Common myeloid progenitor, CD34-positive (primary cell): Measurements from ENCODE around the gene EPB41L4B.

Source experiments
- CTCF ChIA-PET: fragments of 350-600 bp; sonication (Branson Sonifier 250); formaldehyde crosslinking; loops from one replicate; lab custom pipeline; 2021; ENCODE audit warnings: antibody characterized with exemption; lab: Charles Lee
- POLR2A ChIA-PET: fragments of 350-600 bp; sonication (Branson Sonifier 250); formaldehyde crosslinking; loops from one replicate; lab custom pipeline; 2021; ENCODE audit warnings: antibody characterized with exemption; lab: Charles Lee
- DNase-seq, 3 donors: peaks; one replicate each; pipeline versions ENCODE4 v3.0.0 to v3.0.0-alpha.2; 2013
- H3K27ac ChIP-seq, 2 experiments: 1 replicate in 1 of 2; 2 replicates in 1 of 2; pipeline ENCODE4 v1.7.0; 2013; ENCODE audit warnings: inconsistent platforms in 2 of 2, low read length in 2 of 2, mild to moderate bottlenecking in 2 of 2, low read depth in 1 of 2, moderate library complexity in 1 of 2; ENCODE audit not compliant: severe bottlenecking in 2 of 2, insufficient read depth in 1 of 2, poor library complexity in 1 of 2
- H3K27me3 ChIP-seq, 5 experiments: replicated peaks in 2 of 5; 1 replicate in 3 of 5; 2 replicates in 2 of 5; pipeline versions ENCODE4 v1.6.1 to v1.7.0; 2013; ENCODE audit warnings: low read length in 4 of 5, mild to moderate bottlenecking in 2 of 5, moderate library complexity in 2 of 5, inconsistent platforms in 1 of 5; ENCODE audit not compliant: insufficient read depth in 5 of 5, control insufficient read depth in 4 of 5
- H3K36me3 ChIP-seq, 4 experiments: 1 replicate in 2 of 4; 2 replicates in 2 of 4; pipeline versions ENCODE4 v1.6.1 to v1.7.0; 2013; ENCODE audit warnings: low read length in 3 of 4, control low read depth in 1 of 4, mild to moderate bottlenecking in 1 of 4; ENCODE audit not compliant: control insufficient read depth in 4 of 4, insufficient read depth in 4 of 4
- H3K4me1 ChIP-seq, 4 experiments: 1 replicate in 3 of 4; 2 replicates in 1 of 4; pipeline versions ENCODE4 v1.6.1 to v1.7.1; 2013; ENCODE audit warnings: low read length in 3 of 4, mild to moderate bottlenecking in 3 of 4, control low read depth in 1 of 4, inconsistent platforms in 1 of 4, moderate library complexity in 1 of 4; ENCODE audit not compliant: control insufficient read depth in 4 of 4, insufficient read depth in 4 of 4; ENCODE audit errors: control extremely low read depth in 1 of 4
- H3K4me3 ChIP-seq, 7 experiments: 1 replicate in 4 of 7; 2 replicates in 3 of 7; pipeline versions ENCODE4 v1.5.1 to v1.7.0; 2013; ENCODE audit warnings: mild to moderate bottlenecking in 7 of 7, low read length in 6 of 7, moderate library complexity in 6 of 7, inconsistent platforms in 2 of 7, low read depth in 2 of 7, control low read depth in 1 of 7; ENCODE audit not compliant: insufficient read depth in 4 of 7, control insufficient read depth in 1 of 7; ENCODE audit errors: extremely low read depth in 1 of 7
- H3K9me3 ChIP-seq, 5 experiments: 1 replicate in 4 of 5; 2 replicates in 1 of 5; pipeline versions ENCODE4 v1.6.1 to v1.7.1; 2013; ENCODE audit warnings: low read length in 4 of 5, mild to moderate bottlenecking in 2 of 5, inconsistent platforms in 1 of 5, low read depth in 1 of 5, moderate library complexity in 1 of 5; ENCODE audit not compliant: control insufficient read depth in 4 of 5, insufficient read depth in 2 of 5; ENCODE audit errors: control extremely low read depth in 1 of 5
- WGBS: methylation state at CpG from one replicate; pipeline ENCODE4 v1.1.5; 2013; ENCODE audit not compliant: insufficient coverage; 5-methylcytosine and 5-hydroxymethylcytosine counted together

The EPB41L4B gene

DNA sequence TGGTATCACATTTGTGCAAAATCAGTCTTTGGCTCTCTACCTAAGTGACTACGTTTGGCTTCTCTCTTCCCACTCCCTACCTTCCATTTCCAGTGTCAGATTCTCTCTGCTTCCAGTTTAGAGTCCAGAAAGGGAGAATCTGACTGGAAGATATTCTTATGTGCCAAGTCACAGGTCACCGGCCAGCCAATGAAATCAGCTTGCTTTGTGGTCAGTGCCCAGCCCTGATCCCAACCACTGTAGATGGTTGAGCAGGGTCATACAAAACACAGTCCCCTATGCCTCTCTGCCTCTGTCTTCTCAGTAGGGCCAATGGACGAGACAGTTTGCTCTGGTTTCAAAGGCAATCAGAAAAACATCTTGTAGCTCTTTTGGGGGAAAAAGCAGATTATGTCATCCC lies 15.6 kb upstream of the EPB41L4B start:
- H3K27me3 ChIP-seq = peaks cover 0 to 32% (median 11%) of the 10 kb centered on the region in 5 experiments
- POLR2A ChIA-PET = no interaction called here
- 89% methylated on average over 3 of the region's 3 CpGs for WGBS
- CTCF ChIA-PET = interaction anchor here (1.5 kb wide), 1 partner anchor 15 kb away, joined by 3 read pairs; no protein-coding TSS in a partner anchor
- no peak overlapping the region for H3K4me3 ChIP-seq
- DNase-seq = no peak
- no peaks in the 10 kb centered on the region for H3K9me3 ChIP-seq
- H3K36me3 ChIP-seq = no peaks in the 10 kb centered on the region
- H3K27ac ChIP-seq = no peak overlapping the region
- H3K4me1 ChIP-seq = peaks cover 0 to 2% (median 0%) of the 10 kb centered on the region in 4 experiments

DNA sequence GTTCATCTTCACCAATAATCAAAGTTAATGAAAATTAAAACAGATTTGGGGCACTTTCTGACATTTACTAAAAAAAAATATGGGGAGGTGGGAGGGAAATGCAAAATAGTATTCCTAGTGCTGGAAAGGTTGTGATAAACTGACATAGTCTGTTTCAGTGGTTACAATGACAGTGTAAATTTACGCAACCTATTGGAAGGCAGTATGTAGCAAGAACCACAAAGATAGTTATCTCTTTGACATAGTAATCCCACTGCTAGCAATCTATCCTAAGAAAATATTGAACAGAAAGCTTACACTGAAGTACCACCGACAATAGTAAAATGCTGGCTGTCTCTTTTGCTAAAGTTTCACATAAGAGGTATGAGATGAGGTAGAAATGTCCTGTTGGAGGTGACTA lies 15.1 kb upstream of the EPB41L4B start:
- H3K4me3 ChIP-seq = no peak overlapping the region
- POLR2A ChIA-PET = no interaction called here
- no peaks in the 10 kb centered on the region for H3K9me3 ChIP-seq
- WGBS = 71% methylated on average over 1 of the region's 2 CpGs
- no peaks in the 10 kb centered on the region for H3K36me3 ChIP-seq
- H3K27ac ChIP-seq = no peak overlapping the region
- CTCF ChIA-PET = interaction anchor here (1.5 kb wide), 1 partner anchor 14 kb away, joined by 3 read pairs; no protein-coding TSS in a partner anchor
- peaks cover 0 to 32% (median 12%) of the 10 kb centered on the region in 5 experiments for H3K27me3 ChIP-seq
- no peak for DNase-seq
- H3K4me1 ChIP-seq = peaks cover 0 to 2% (median 0%) of the 10 kb centered on the region in 4 experiments

DNA sequence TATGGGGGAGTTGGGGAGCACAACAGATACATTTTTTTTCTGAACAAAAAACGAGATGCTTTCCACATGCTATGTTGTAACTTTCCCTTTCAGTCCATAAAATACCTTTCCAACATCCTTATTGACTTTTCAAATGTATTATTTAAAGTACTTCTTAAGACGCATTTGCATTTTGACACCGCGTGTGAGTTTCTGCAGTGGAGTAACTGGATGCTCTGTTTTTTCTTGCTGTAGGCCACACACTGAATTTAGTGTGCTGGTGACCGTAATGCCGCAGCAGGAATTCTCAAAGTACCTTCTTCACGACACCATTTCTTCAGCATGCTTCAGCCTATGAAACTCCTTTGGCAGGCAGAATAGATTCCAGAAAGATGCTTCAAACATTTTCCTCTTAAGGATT lies 14.3 kb upstream of the EPB41L4B start:
- CTCF ChIA-PET = no interaction called here
- Histone ChIP-seq H3K27ac (no peak overlapping the region), H3K4me3 (no peak overlapping the region), H3K27me3 (peaks cover 0 to 35% (median 12%) of the 10 kb centered on the region in 5 experiments), H3K36me3 (no peaks in the 10 kb centered on the region), H3K9me3 (no peaks in the 10 kb centered on the region), H3K4me1 (peaks cover 0 to 2% (median 0%) of the 10 kb centered on the region in 4 experiments)
- WGBS = 95% methylated on average over 6 of the region's 7 CpGs
- POLR2A ChIA-PET = no interaction called here
- DNase-seq = no peak

DNA sequence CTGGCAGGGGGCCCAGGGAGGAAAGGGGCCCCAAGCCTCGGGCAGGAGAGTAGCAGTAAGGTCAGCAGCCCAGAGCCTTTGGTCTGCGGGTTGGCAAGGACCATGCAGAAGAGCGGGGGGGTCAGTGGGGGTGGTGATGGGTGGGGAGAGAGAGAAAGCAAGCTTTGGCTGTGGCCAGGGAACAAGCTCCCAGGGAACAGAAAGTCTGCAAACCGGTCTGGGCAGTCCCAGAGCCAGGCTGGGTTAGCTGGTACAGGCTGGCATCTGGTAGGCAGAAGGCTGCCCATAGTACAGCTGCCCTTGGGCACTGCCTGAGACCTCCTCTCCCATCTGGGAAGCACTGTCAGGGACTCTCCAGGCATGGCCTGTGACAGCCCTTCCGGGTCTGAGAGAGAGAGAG lies 10.5 kb upstream of the EPB41L4B start:
- 64% methylated on average over 4 of the region's 5 CpGs for WGBS
- Histone ChIP-seq H3K27ac (no peak overlapping the region), H3K27me3 (peaks cover 0 to 50% (median 13%) of the 10 kb centered on the region in 5 experiments), H3K36me3 (no peaks in the 10 kb centered on the region), H3K4me1 (peaks cover 0 to 2% (median 0%) of the 10 kb centered on the region in 4 experiments), H3K4me3 (no peak overlapping the region), H3K9me3 (no peaks in the 10 kb centered on the region)
- no peak for DNase-seq
- POLR2A ChIA-PET = no interaction called here
- CTCF ChIA-PET = no interaction called here

DNA sequence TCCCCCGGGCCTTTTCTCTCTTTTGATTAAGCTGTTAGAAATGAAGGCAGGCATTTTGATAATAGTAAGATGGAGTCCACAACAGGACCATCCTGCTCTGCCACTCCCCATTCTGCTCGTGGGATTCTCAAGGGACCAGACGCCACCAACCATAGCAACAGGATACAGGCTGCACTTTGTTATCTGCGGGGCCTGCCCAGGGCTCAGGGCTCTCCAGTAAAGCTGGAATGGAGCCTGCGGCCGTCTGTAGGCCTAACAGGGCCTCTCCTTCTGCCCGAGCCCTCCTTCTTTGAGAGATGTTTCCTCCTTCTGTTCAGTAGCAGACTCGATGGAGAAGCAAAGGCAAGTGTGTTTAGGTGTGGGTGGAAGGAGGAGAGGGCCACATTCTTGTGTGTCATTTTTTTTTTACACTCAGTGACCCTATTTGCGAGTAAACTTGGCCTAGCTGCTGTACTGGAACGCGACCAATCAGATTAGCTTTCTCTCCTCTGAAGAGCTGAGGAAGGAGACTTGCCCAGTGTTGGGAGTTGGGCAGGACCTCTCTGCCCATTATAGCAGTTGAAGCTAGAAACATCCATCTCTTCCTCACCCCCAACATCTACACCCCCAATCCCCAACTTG lies 8.9 kb upstream of the EPB41L4B start:
- Histone ChIP-seq H3K27ac (no peak overlapping the region), H3K9me3 (peaks cover 0 to 3% (median 0%) of the 10 kb centered on the region in 5 experiments), H3K4me1 (no peaks in the 10 kb centered on the region), H3K4me3 (no peak overlapping the region), H3K36me3 (no peaks in the 10 kb centered on the region), H3K27me3 (peaks cover 0 to 58% (median 9%) of the 10 kb centered on the region in 5 experiments)
- ChIA-PET CTCF (interaction anchor here (0.9 kb wide), 1 partner anchor 13 kb away, joined by 3 read pairs; no protein-coding TSS in a partner anchor), POLR2A (no interaction called here)
- DNase-seq = no peak
- WGBS = 91% methylated on average over 9 of the region's 11 CpGs

DNA sequence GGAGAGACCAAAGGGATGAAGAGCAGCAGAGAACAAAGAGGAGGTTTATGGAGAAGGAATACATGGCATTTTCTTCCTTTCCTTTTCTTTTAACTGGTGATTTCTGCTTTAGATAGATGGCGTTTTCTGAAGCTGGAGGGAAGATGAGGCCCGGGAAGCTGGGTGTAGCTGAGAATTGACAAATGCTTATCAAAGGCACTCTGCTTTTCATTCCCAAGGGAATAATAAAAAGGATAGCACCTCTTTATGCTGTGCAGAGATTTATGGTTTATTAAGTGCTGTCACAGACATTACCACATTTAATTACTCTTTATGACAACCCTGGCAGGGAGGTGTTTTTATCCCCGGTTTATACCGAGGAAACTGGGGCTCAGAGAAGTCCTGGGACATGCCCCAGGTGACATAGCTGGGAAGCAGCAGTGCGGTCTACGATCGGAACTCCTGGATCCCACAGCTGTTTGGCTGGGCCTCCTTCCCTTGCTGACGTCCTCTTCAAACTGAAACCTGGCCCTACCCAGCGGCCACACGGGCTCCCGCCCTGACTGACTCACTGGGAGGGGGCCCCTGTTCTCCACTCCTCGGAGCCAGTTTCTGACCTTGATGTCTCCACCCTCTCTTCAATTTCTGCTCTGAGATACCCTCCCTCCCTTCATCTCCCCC lies 8.2 kb upstream of the EPB41L4B start:
- Histone ChIP-seq H3K9me3 (peaks cover 0 to 4% (median 0%) of the 10 kb centered on the region in 5 experiments), H3K27me3 (peaks cover 0 to 65% (median 9%) of the 10 kb centered on the region in 5 experiments), H3K4me1 (no peaks in the 10 kb centered on the region), H3K27ac (no peak overlapping the region), H3K4me3 (no peak overlapping the region), H3K36me3 (no peaks in the 10 kb centered on the region)
- 78% methylated on average over 9 of the region's 12 CpGs for WGBS
- no peak for DNase-seq
- CTCF ChIA-PET = interaction anchor here (0.6 to 0.9 kb wide), 3 partner anchors 12 to 141 kb away, joined by 3 read pairs; no protein-coding TSS in a partner anchor
- POLR2A ChIA-PET = no interaction called here

DNA sequence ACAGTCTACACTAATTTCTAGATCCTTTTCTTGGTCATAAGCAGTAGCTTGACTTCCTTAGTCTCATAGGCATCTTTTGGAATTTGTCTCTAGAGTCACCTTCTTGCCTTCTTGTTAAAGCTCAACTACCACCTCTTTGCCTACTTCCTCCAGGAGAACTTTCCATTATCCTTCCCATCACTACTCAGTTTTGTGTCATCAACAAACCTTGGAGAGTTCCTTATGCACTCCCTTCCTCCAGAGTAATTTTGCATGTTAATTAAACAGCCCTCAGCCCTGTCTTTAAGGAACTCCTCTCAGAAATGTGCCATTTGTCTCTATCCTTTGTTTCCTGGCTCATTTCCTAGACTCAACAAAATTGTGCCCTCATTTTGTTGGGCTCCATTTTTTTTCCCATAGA lies 4.2 kb upstream of the EPB41L4B start:
- POLR2A ChIA-PET = no interaction called here
- no peaks in the 10 kb centered on the region for H3K36me3 ChIP-seq
- CTCF ChIA-PET = no interaction called here

More for the DNA sequence above, 4.2 kb upstream of the EPB41L4B start:
- DNase-seq = no peak
- Histone ChIP-seq H3K4me1 (peaks cover 0 to 4% (median 1%) of the 10 kb centered on the region in 4 experiments), H3K27me3 (peaks cover 2 to 84% (median 16%) of the 10 kb centered on the region in 5 experiments), H3K4me3 (no peak overlapping the region), H3K9me3 (peaks cover 0 to 4% (median 0%) of the 10 kb centered on the region in 5 experiments), H3K27ac (no peak overlapping the region)
